CD4-positive, alpha-beta T cell (primary cell): Measurements from ENCODE around the gene HLA-DRA. TPM values are rescaled to one million over a fixed set of nuclear protein-coding genes. Genes with fewer than 3 reads are reported as not detected.

Experiments
- ATAC-seq: fragments of 200-7000 bp; cut with Tn5 transposase; one replicate; pipeline ENCODE4 v1.10.0; 2022; ENCODE audit warnings: mild to moderate bottlenecking; ENCODE audit not compliant: poor library complexity
- CTCF ChIA-PET: fragments of 350-600 bp; sonication (Branson Sonifier 250); formaldehyde crosslinking; loops from one replicate; lab custom pipeline; 2021; ENCODE audit warnings: antibody characterized with exemption, inconsistent platforms; lab: Charles Lee
- POLR2A ChIA-PET: fragments of 350-600 bp; sonication (Branson Sonifier 250); formaldehyde crosslinking; loops from one replicate; lab custom pipeline; 2021; ENCODE audit warnings: antibody characterized with exemption, inconsistent platforms; lab: Charles Lee
- DNase-seq, 14 experiments: peaks; one replicate each; pipeline ENCODE4 v3.0.0-alpha.2; 2013 to 2020; ENCODE audit warnings: mixed read lengths in 2 of 14
- H3K27ac ChIP-seq, 2 donors: one replicate each; pipeline versions ENCODE4 v1.5.1 to v1.7.0; 2013; ENCODE audit warnings: low read length in 2 of 2, low read depth in 1 of 2, mild to moderate bottlenecking in 1 of 2
- H3K27me3 ChIP-seq, 2 experiments: 1 replicate in 1 of 2; 2 replicates in 1 of 2; pipeline versions ENCODE4 v1.6.1 to v1.7.0; 2013; ENCODE audit warnings: low read length in 2 of 2, control low read depth in 1 of 2, mild to moderate bottlenecking in 1 of 2, moderate library complexity in 1 of 2; ENCODE audit not compliant: insufficient read depth in 2 of 2, control insufficient read depth in 1 of 2
- H3K36me3 ChIP-seq: one replicate; pipeline ENCODE4 v1.6.1; 2013; ENCODE audit warnings: low read length, control low read depth; ENCODE audit not compliant: insufficient read depth
- H3K4me1 ChIP-seq: one replicate; pipeline ENCODE4 v1.6.1; 2013; ENCODE audit warnings: low read length, control low read depth; ENCODE audit not compliant: insufficient read depth
- H3K4me3 ChIP-seq: one replicate; pipeline ENCODE4 v1.5.1; 2013; ENCODE audit warnings: mild to moderate bottlenecking, low read length, moderate library complexity
- H3K9me3 ChIP-seq, 2 experiments: 1 replicate in 1 of 2; 2 replicates in 1 of 2; pipeline versions ENCODE4 v1.6.1 to v1.7.0; 2013; ENCODE audit warnings: low read length in 2 of 2, mild to moderate bottlenecking in 2 of 2, control low read depth in 1 of 2, moderate library complexity in 1 of 2; ENCODE audit not compliant: control insufficient read depth in 1 of 2, insufficient read depth in 1 of 2
- H3K27ac Mint-ChIP-seq: one replicate; pipeline ENCODE4 v1.8.0; 2020; ENCODE audit warnings: mixed read lengths
- H3K27me3 Mint-ChIP-seq: one replicate; pipeline ENCODE4 v1.8.0; 2021; ENCODE audit warnings: mixed read lengths
- H3K36me3 Mint-ChIP-seq: one replicate; pipeline ENCODE4 v1.8.0; 2021; ENCODE audit warnings: low read depth, mixed read lengths
- H3K4me1 Mint-ChIP-seq: one replicate; pipeline ENCODE4 v1.8.0; 2021; ENCODE audit warnings: low read depth, mixed read lengths
- H3K4me3 Mint-ChIP-seq: one replicate; pipeline ENCODE4 v1.8.0; 2020; ENCODE audit warnings: mild to moderate bottlenecking, mixed read lengths
- H3K9me3 Mint-ChIP-seq: one replicate; pipeline ENCODE4 v1.8.0; 2020; ENCODE audit warnings: mixed read lengths
- intact Hi-C, 2 experiments: fragments of 100-400 bp; cut with DNase I in 1 of 2; cut with micrococcal nuclease in 1 of 2; formaldehyde crosslinking; loops; one replicate each; pipeline versions ENCODE4 v1.15.1 to v1.9.0; 2023 to 2025; cut with DNase I, micrococcal nuclease
- total RNA-seq, 174 experiments: library from RNA in 2 of 174; stranded (reverse) in 2 of 174; gene quantifications; one replicate each; pipeline ENCODE4 v1.2.3 and lab custom pipeline; 2021 to 2026
- TF ChIP-seq, protein P1 (sequence below): fragments of 200-600 bp; IDR thresholded peaks from one replicate; pipeline ENCODE4 v1.8.0; 2022; ENCODE audit warnings: antibody characterized with exemption, mild to moderate bottlenecking

The HLA-DRA gene
- total RNA-seq, 2 experiments from 2014 or later, result 50.3 to 51.0 TPM

DNA sequence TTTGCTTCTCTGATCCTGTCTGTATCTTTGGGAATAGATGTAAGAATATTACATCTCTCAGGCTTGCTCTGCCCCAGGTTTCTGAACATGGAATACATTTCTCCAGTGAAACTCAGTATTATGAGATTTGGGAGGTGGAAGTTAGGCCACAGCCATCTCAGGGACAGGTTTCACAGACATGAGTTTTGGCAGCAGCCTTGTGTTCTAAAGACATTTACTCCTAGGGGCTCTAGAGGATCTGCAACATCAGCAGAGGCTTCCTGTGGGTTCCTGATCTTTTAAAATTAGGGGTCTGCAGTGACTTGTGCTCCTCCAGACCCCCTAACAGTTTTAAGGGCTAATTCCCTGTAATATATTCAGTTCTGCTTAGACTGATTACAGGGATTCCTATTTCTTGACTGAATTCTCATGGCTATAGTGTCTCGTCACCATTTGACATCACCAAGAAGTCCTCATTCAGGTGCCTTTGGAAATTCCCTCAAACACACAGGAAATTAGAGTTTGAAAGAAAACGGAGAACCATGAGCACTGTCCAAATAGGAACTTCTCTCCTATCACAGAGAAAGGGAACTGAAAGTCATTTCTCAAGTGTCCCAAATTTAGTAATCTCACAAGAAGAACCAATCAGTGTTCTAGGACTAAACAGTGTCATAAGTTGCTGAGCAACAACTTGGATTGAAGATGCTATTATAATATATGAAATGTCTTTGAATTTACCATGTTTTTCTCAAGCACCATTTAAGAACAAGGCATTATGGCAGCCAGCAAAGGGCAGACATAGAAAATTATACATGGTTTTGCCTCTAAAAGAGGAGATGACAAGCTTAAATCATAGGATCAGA, 2.5 kb upstream of the HLA-DRA start:
- Mint-ChIP-seq H3K9me3 (no peaks in the 10 kb centered on the region), H3K27ac (no peak overlapping the region), H3K4me1 (peaks cover 9% of the 10 kb centered on the region), H3K27me3 (peaks cover 28% of the 10 kb centered on the region), H3K36me3 (no peaks in the 10 kb centered on the region), H3K4me3 (no peak overlapping the region)
- CTCF ChIA-PET, result no interaction called here
- peaks cover 7% of the 10 kb centered on the region for H3K4me1 ChIP-seq
- H3K9me3 ChIP-seq, result no peaks in the 10 kb centered on the region
- TF ChIP-seq, protein P1, sequence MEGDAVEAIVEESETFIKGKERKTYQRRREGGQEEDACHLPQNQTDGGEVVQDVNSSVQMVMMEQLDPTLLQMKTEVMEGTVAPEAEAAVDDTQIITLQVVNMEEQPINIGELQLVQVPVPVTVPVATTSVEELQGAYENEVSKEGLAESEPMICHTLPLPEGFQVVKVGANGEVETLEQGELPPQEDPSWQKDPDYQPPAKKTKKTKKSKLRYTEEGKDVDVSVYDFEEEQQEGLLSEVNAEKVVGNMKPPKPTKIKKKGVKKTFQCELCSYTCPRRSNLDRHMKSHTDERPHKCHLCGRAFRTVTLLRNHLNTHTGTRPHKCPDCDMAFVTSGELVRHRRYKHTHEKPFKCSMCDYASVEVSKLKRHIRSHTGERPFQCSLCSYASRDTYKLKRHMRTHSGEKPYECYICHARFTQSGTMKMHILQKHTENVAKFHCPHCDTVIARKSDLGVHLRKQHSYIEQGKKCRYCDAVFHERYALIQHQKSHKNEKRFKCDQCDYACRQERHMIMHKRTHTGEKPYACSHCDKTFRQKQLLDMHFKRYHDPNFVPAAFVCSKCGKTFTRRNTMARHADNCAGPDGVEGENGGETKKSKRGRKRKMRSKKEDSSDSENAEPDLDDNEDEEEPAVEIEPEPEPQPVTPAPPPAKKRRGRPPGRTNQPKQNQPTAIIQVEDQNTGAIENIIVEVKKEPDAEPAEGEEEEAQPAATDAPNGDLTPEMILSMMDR, result no peak
- H3K36me3 ChIP-seq, result no peaks in the 10 kb centered on the region
- intact Hi-C loops, result loop anchor here in 1 of 2 experiments (5.0 kb wide), 1 partner anchor 430 kb away; no protein-coding TSS in a partner anchor
- peak overlapping the region; percentile 5 to 75 for H3K27ac ChIP-seq
- peak in 3 of 14 experiments; percentile 59 to 72 (median 64) for DNase-seq
- POLR2A ChIA-PET, result no interaction called here
- ATAC-seq, result peak; percentile 37
- no peaks in the 10 kb centered on the region for H3K27me3 ChIP-seq
- H3K4me3 ChIP-seq, result no peak overlapping the region

DNA sequence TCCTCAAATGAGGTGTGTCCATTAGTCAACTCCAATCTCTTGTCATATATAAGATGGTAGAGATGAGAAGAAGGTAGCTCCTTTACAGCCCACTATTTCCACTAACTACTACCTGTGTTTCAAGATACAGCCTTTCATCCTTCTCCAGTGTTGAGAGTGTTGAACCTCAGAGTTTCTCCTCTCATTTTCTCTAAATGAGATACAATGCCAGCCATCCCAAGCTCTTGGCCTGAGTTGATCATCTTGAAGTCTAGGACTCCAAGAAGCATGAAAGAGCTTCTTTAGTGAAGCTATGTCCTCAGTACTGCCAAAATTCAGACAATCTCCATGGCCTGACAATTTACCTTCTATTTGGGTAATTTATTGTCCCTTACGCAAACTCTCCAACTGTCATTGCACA, 548 bp upstream of the HLA-DRA start:
- Histone ChIP-seq H3K36me3 (no peaks in the 10 kb centered on the region), H3K27ac (peak overlapping the region in 1 of 2 donors; percentile 32), H3K4me3 (no peak overlapping the region), H3K9me3 (no peaks in the 10 kb centered on the region), H3K27me3 (no peaks in the 10 kb centered on the region), H3K4me1 (peaks cover 7% of the 10 kb centered on the region)
- POLR2A ChIA-PET, result interaction anchor here (1.3 kb wide), 2 partner anchors 8 to 11 kb away, joined by 4 read pairs; no protein-coding TSS in a partner anchor
- no peaks in the 10 kb centered on the region for H3K36me3 Mint-ChIP-seq
- DNase-seq (no peak), ATAC-seq (no peak)
- no peaks in the 10 kb centered on the region for H3K9me3 Mint-ChIP-seq
- H3K27ac Mint-ChIP-seq, result no peak overlapping the region
- no peak overlapping the region for H3K4me3 Mint-ChIP-seq
- intact Hi-C loops, result loop anchor here in 1 of 2 experiments (5.0 kb wide), 1 partner anchor 428 kb away; no protein-coding TSS in a partner anchor
- TF ChIP-seq, protein P1, result no peak
- H3K4me1 Mint-ChIP-seq, result peaks cover 9% of the 10 kb centered on the region
- peaks cover 38% of the 10 kb centered on the region for H3K27me3 Mint-ChIP-seq
- CTCF ChIA-PET, result interaction anchor here (0.7 to 1.3 kb wide), 3 partner anchors 166 to 261 kb away, joined by 3 to 5 read pairs (median 3); no protein-coding TSS in a partner anchor

DNA sequence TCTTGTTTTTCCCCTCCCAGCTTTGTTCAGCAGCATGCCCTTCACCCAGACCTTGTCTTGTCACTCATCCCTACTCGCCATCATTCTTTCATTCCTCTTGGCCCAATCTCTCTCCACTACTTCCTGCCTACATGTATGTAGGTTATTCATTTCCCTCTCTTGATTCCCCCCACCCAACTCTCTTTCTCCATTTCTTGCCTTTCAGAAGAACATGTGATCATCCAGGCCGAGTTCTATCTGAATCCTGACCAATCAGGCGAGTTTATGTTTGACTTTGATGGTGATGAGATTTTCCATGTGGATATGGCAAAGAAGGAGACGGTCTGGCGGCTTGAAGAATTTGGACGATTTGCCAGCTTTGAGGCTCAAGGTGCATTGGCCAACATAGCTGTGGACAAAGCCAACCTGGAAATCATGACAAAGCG, 2.6 kb downstream of the HLA-DRA start:
- H3K27me3 ChIP-seq, result no peaks in the 10 kb centered on the region
- H3K27ac Mint-ChIP-seq, result no peak overlapping the region
- TF ChIP-seq, protein P1, result no peak
- H3K4me3 ChIP-seq, result no peak overlapping the region
- peaks cover 7% of the 10 kb centered on the region for H3K4me1 ChIP-seq
- no peaks in the 10 kb centered on the region for H3K36me3 Mint-ChIP-seq
- H3K9me3 ChIP-seq, result no peaks in the 10 kb centered on the region
- no peak for ATAC-seq
- peaks cover 9% of the 10 kb centered on the region for H3K4me1 Mint-ChIP-seq
- H3K4me3 Mint-ChIP-seq, result no peak overlapping the region
- ChIA-PET CTCF (no interaction called here), POLR2A (no interaction called here)
- peaks cover 53% of the 10 kb centered on the region for H3K27me3 Mint-ChIP-seq
- no peaks in the 10 kb centered on the region for H3K36me3 ChIP-seq
- no peak for DNase-seq
- H3K27ac ChIP-seq, result no peak overlapping the region
- H3K9me3 Mint-ChIP-seq, result no peaks in the 10 kb centered on the region
- intact Hi-C loops, result no loop called here
